SH-SY5Y (cell line): ENCODE results near the gene ADCY2.

ENCODE experiments used
- GATA2 ChIP-seq: IDR thresholded peaks from 2 replicates; pipeline ENCODE4 v1.6.1; 2011; ENCODE audit warnings: mild to moderate bottlenecking, low read depth, low read length
- GATA3 ChIP-seq: IDR thresholded peaks from 2 replicates; pipeline ENCODE4 v1.6.1; 2011; ENCODE audit warnings: low read depth, mild to moderate bottlenecking, low read length, moderate library complexity

Gene ADCY2

DNA sequence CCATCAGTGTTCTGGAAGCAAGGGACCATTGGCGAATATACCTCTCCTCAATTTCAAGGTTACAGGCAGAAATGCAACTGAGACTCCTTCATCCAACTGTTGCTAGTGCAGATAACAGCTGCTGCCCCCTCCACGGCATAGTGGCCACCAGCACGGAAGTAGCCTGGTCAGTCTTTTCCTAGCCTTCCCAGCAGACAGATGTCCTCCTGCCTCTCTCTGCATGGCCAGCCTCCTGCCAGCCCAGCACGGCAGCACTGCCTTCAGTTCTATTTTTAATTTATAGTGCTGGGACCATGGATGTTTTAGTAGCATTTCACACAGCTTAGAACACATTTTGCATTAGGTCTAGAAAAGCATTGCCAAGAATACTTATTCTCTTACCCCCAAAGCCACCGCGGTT is 266.4 kb downstream of the ADCY2 start:
- TF ChIP-seq GATA3 (no peak), GATA2 (no peak)

DNA sequence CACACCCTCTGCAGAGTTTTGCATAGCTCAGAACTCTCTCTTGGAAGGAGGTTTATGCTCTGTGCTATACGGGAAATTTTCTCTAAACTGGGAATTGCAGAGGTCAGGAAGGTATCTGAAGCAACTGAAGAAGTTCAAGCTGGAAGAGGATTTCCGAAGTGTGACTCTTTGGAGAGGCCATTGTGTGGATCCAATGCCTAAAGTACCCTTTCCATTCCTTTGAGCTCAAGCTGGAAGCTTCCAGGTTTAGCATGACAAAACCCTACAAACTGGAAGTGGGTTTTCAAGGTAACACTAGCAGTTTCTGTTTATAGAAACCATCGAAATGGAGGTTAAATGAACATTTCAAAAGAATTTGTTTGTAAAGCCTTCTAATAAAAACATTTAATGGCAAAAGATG is 267.9 kb downstream of the ADCY2 start:
- TF ChIP-seq GATA3: no peak
- TF ChIP-seq GATA2: no peak

GRCh38 chr5:7664208-7664607 is 268.3 kb downstream of the ADCY2 start:
- TF ChIP-seq GATA2: no peak
- TF ChIP-seq GATA3: no peak

- no peak for TF ChIP-seq GATA3
- TF ChIP-seq GATA2: no peak
These were observed 271.4 kb downstream of the ADCY2 start for GRCh38 chr5:7667216-7667767.

DNA sequence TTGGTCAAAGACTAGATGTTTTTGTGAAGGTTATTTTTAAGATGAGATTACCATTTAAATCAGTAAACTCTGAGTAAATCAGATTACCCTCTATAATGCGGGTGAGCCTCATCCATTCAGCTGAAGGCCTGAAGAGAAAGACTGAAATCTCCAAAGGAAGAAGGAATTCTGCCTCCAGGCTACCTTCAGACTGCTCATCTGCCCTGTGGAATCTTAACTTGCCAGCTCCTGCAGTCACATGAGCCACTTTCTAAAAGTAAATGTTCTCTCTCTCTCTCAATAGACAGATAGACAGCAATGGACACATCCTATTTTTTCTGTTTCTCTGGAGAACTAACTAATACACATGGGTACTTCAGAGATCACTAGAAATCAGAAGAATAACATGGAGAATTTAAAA is 272.2 kb downstream of the ADCY2 start:
- no peak for TF ChIP-seq GATA2
- TF ChIP-seq GATA3: no peak

DNA sequence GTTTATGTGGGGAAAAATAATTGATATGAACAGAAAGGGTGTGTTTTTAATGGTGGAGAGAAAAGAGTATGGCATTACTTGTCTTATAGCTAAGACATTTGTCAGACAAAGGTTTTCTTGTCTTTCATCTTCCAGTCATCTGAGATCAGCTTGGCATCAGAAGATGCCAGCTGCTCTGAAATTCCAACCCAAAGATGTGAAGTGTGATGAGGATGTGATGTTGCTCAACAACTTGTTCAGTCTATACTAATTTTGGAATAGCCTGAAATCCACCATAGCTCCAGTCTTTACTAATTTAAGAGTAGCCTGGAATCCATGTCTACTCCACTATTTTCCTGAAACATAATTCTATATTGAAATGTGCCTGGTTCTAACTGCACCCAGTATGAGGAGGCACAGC is 272.7 kb downstream of the ADCY2 start:
- no peak for TF ChIP-seq GATA2
- TF ChIP-seq GATA3: no peak

- TF ChIP-seq GATA3 (no peak), GATA2 (no peak)
These were observed 275.5 kb downstream of the ADCY2 start for GRCh38 chr5:7671381-7671993.

GRCh38 chr5:7673658-7674057 is 277.7 kb downstream of the ADCY2 start:
- TF ChIP-seq GATA3 (no peak), GATA2 (no peak)

DNA sequence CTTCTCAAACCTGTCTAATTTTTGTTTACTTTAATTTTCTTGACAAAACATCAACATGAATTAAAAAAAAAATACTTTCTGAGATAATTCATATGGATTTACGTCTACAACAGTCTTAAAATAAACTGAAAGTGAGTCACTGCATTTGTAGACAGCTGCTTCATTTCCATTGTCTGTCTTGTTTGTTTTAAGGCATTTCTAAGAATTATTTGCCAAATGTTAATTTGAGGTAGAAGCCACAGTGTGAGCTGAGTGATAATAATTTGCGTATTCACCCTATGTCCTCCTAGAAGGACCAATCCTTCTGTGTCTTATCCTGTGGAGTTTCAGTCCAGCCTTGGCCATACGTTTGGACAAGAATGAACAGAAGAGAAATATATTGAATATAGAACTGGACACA is 280.5 kb downstream of the ADCY2 start:
- TF ChIP-seq GATA3 (no peak), GATA2 (no peak)

- TF ChIP-seq GATA2 (no peak), GATA3 (no peak)
These were observed 282.1 kb downstream of the ADCY2 start for GRCh38 chr5:7678030-7678429.

DNA sequence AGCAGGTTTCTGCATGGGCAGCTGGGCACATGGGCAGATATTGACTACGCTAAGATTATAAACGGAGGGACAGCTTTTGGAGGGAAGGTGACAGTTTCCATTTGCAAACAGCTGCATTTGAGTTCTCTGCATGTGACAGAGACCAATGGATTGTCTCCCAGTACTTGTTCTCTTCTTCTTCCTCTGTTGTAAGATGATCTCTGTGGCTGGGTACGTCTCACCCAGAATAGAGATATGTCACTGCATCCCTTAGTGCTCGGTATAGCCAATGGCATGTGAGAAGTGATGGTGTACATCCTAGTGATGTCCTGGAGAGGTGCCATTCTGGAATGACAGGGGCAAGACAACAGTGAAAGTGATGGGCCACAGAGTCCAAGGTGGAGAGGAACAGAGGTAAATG is 283.7 kb downstream of the ADCY2 start:
- TF ChIP-seq GATA2 (no peak), GATA3 (no peak)

DNA sequence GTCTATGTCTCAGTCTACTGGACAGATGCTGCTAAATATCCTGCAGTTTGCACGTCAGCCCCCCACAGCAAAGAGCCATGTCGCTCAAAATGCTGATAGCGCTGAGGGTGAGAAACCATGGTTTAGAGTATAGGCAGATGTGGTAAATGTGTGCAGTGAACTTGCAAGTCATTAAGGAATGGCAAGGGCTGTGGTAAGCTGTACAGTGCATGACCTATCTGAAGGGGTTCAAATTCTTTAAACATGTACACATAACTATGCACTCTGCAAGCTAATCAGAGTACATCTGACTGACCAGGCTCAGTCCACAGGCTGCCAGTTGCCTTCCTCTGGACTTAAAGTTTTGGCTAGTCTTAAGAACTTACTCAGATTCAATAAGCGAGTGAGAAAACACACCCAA is 284.3 kb downstream of the ADCY2 start:
- TF ChIP-seq GATA2 (no peak), GATA3 (no peak)

DNA sequence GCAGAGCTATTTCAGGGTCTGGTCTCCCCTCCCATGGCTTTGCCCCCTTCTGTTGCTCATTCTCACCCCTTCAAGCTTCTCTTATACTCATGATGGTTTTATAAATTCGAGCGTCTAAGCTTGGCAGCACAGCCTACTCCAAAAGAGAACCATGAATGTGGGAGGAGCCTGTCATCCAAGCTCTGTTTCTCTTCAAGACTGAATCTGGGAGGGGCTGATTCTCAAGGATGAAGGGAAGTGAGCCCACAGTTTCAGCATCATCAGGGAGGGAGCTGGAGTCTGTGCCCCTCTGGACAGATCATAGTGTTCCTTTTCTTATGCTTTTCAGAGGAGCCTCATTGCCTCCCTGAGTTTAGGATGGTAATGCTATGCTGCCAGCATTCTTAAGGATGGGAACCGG is 286.4 kb downstream of the ADCY2 start:
- no peak for TF ChIP-seq GATA2
- TF ChIP-seq GATA3: no peak

- TF ChIP-seq GATA3 (no peak), GATA2 (no peak)
These were observed 287.8 kb downstream of the ADCY2 start for GRCh38 chr5:7683753-7684152.

DNA sequence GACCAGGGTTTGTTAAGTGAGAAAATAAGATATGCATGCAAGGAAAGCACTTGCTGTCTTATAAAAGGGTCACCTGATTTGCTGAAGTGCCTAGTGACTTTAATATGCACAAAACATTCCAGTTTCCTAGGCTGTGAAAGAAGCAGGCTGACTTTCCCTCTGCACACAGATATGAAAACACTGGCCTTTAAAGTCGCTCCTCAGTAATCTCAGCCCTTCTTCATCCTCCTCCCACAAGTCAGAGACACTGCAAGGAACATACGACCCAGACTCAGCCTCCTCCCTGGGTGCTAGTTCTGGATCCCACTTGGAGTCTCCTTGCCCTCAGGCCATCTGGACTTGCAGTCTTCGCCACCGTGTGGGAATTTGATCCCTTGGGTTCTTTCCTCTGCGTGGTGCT is 288.9 kb downstream of the ADCY2 start:
- no peak for TF ChIP-seq GATA3

DNA sequence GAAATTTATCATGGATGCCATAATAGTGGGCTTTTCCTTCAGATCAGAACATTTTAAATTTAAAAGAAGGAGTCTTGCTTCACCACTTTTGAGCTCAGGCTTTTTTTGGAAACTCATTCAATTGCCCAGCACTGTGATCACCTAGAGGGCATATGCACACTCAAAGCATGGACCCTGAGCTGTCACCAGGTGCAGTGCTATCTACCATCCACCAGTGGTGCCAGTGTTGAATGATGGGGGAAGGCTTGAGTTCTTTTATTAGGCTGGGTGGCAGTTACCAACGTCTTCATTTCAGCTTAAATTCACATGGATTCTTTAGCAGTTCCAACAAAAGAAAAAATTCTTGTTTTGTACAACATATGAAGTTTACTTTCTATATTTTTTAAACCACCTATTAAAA is 290.9 kb downstream of the ADCY2 start:
- no peak for TF ChIP-seq GATA3
- TF ChIP-seq GATA2: no peak
